ENCODE measurements around the gene BCL7A.

The BCL7A gene

DNA sequence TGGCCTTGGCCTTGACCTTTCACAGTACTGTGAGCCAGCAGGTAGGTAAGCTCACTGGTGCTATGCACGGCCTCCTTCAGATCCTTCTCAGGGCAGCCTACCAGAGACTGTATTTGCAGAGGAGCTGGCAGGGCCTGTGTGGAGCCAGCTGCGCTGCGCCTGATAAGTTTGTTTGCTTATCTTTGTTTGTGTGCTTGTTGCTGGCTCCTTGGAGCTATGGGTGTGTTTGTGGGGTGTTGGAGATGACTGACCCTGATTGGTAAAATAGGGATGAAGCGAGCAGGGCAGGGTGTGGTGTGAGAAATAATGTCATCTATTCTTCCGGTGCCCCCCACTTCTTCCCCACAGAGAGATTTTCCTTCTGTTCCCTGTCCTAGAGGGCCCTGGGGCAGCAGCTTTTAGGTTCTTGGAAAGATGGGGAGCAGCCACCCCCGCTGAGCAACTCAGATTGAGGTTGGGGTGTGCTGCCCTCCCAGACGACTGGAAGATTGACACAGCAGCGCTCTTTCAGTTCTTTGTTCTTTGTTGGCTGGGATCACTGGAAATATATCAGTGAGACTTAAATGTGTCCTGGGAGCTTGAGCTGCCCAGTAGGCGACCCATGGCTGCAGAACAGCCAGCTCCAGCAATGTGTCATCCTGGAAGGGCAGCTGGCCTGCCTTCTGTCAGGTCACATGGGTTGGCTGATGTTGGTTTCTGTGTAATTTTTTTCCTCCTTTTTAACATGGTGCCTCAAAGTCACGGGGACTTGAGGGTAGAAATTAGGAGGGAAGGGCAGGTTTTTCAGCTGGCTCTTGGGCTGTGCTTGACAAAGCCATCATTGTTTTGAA, 76.5 kb downstream of the BCL7A start:
- no peaks in the 10 kb centered on the region for H3K9me2 ChIP-seq (replicated peaks; ENCODE audit: low read depth, low read length)
- no peak overlapping the region for H2AFZ ChIP-seq (ENCODE audit: low read length)
- peaks cover 4% of the 10 kb centered on the region for H4K20me1 ChIP-seq (ENCODE audit: insufficient read depth, low read length, poor library complexity, severe bottlenecking)

DNA sequence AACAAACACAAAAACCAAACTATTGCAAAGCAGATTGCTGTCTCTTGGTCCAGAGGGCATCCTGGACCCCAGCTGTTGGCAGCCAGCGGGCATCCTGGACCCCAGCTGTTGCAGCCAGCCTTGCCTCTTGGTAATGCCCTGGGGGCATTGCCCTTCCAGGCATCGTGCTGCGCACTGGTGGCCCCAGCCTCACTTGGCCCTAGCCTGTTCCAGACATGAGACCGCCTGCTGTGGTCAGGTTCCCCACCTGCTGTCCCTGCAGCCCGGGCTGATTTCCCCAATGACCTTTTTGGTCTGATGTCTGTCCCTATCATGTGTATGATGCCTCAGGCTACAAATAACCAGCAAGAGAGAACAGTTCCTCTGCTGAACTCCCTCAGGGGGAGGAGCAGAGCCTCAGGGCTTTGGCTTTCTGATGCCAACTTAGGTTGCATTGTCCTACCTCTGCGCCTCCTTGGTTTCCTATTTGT, 77.6 kb downstream of the BCL7A start:
- Histone ChIP-seq H3F3A (ENCODE audit: low read depth) (peaks cover 8% of the 10 kb centered on the region; the same call in 1 of the 2 replicates), H3K4me1 (ENCODE audit: insufficient read depth, low read length, poor library complexity, severe bottlenecking) (peaks cover 25% of the 10 kb centered on the region), H3K27me3 (ENCODE audit: insufficient read depth, low read length, poor library complexity, severe bottlenecking) (no peaks in the 10 kb centered on the region), H3K36me3 (ENCODE audit: insufficient read depth, low read length) (no peaks in the 10 kb centered on the region), H3K4me2 (ENCODE audit: low read depth, low read length, poor library complexity, severe bottlenecking) (peak overlapping the region; percentile 46), H3K79me2 (ENCODE audit: insufficient read depth, low read length) (peaks cover 73% of the 10 kb centered on the region), H3K9me3 (ENCODE audit: insufficient read depth, low read depth, low read length) (no peaks in the 10 kb centered on the region), H3K9me2 (replicated peaks; ENCODE audit: low read depth, low read length) (no peaks in the 10 kb centered on the region), H3K4me3 (ENCODE audit: low read length, poor library complexity, severe bottlenecking) (peak overlapping the region; percentile 36), H3K9ac (ENCODE audit: low read depth, low read length, poor library complexity, severe bottlenecking) (peak overlapping the region; percentile 49), H2AFZ (ENCODE audit: low read length) (no peak overlapping the region), H4K20me1 (ENCODE audit: insufficient read depth, low read length, poor library complexity, severe bottlenecking) (no peaks in the 10 kb centered on the region)
- TF ChIP-seq, protein P1, sequence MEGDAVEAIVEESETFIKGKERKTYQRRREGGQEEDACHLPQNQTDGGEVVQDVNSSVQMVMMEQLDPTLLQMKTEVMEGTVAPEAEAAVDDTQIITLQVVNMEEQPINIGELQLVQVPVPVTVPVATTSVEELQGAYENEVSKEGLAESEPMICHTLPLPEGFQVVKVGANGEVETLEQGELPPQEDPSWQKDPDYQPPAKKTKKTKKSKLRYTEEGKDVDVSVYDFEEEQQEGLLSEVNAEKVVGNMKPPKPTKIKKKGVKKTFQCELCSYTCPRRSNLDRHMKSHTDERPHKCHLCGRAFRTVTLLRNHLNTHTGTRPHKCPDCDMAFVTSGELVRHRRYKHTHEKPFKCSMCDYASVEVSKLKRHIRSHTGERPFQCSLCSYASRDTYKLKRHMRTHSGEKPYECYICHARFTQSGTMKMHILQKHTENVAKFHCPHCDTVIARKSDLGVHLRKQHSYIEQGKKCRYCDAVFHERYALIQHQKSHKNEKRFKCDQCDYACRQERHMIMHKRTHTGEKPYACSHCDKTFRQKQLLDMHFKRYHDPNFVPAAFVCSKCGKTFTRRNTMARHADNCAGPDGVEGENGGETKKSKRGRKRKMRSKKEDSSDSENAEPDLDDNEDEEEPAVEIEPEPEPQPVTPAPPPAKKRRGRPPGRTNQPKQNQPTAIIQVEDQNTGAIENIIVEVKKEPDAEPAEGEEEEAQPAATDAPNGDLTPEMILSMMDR (conservative IDR thresholded peaks at IDR 0.05; ENCODE audit: low read length), result no peak
- no peak for TF ChIP-seq EZH2phosphoT487 (IDR thresholded peaks at IDR 0.05; ENCODE audit: borderline replicate concordance)

More for the DNA sequence above, 76.5 kb downstream of the BCL7A start:
- no peaks in the 10 kb centered on the region for H3K27me3 ChIP-seq (ENCODE audit: insufficient read depth, low read length, poor library complexity, severe bottlenecking)
- TF ChIP-seq EZH2phosphoT487 (IDR thresholded peaks at IDR 0.05; ENCODE audit: borderline replicate concordance), result no peak
- TF ChIP-seq, protein P1 (conservative IDR thresholded peaks at IDR 0.05; ENCODE audit: low read length), result no peak
- H3F3A ChIP-seq (ENCODE audit: low read depth), result peaks cover 8% of the 10 kb centered on the region; the same call in 1 of the 2 replicates
- H3K9me3 ChIP-seq (ENCODE audit: insufficient read depth, low read depth, low read length), result no peaks in the 10 kb centered on the region
- H3K4me3 ChIP-seq (ENCODE audit: low read length, poor library complexity, severe bottlenecking), result no peak overlapping the region
- H3K4me1 ChIP-seq (ENCODE audit: insufficient read depth, low read length, poor library complexity, severe bottlenecking), result peaks cover 25% of the 10 kb centered on the region
- H3K9ac ChIP-seq (ENCODE audit: low read depth, low read length, poor library complexity, severe bottlenecking), result no peak overlapping the region
- no peaks in the 10 kb centered on the region for H3K36me3 ChIP-seq (ENCODE audit: insufficient read depth, low read length)
- H3K79me2 ChIP-seq (ENCODE audit: insufficient read depth, low read length), result peaks cover 77% of the 10 kb centered on the region
- no peak overlapping the region for H3K4me2 ChIP-seq (ENCODE audit: low read depth, low read length, poor library complexity, severe bottlenecking)

DNA sequence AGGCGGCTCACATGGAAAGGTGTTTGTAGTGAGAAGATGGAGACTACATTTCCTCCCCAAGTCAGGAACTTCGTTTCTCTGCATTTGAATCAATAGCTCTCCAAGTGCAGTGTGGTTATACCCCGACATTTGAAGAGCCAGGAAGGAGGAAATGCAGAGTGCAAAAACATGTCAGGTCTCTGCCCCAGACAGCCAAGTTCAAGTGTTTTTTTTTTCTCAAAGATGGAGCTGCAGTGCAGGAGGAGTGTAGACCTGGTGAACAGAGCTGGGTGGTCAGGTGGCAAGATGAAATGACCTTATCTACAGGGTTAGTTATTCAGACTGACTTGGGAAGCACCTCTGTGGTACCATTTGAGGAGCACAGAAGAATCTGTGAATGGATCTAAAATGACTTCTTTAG, 78.2 kb downstream of the BCL7A start:
- H3K79me2 ChIP-seq (ENCODE audit: insufficient read depth, low read length), result peaks cover 70% of the 10 kb centered on the region

More for the DNA sequence above, 78.2 kb downstream of the BCL7A start:
- no peaks in the 10 kb centered on the region for H3K27me3 ChIP-seq (ENCODE audit: insufficient read depth, low read length, poor library complexity, severe bottlenecking)
- peaks cover 5% of the 10 kb centered on the region; the same call in 1 of the 2 replicates for H3F3A ChIP-seq (ENCODE audit: low read depth)
- H3K9me3 ChIP-seq (ENCODE audit: insufficient read depth, low read depth, low read length), result no peaks in the 10 kb centered on the region
- no peaks in the 10 kb centered on the region for H3K9me2 ChIP-seq (replicated peaks; ENCODE audit: low read depth, low read length)
- no peaks in the 10 kb centered on the region for H4K20me1 ChIP-seq (ENCODE audit: insufficient read depth, low read length, poor library complexity, severe bottlenecking)
- TF ChIP-seq, protein P1 (conservative IDR thresholded peaks at IDR 0.05; ENCODE audit: low read length), result no peak
- TF ChIP-seq EZH2phosphoT487 (IDR thresholded peaks at IDR 0.05; ENCODE audit: borderline replicate concordance), result no peak
- no peaks in the 10 kb centered on the region for H3K36me3 ChIP-seq (ENCODE audit: insufficient read depth, low read length)
- H3K9ac ChIP-seq (ENCODE audit: low read depth, low read length, poor library complexity, severe bottlenecking), result peak overlapping the region; percentile 49
- peak overlapping the region; percentile 36 for H3K4me3 ChIP-seq (ENCODE audit: low read length, poor library complexity, severe bottlenecking)
- peak overlapping the region; percentile 46 for H3K4me2 ChIP-seq (ENCODE audit: low read depth, low read length, poor library complexity, severe bottlenecking)
- H3K4me1 ChIP-seq (ENCODE audit: insufficient read depth, low read length, poor library complexity, severe bottlenecking), result peaks cover 25% of the 10 kb centered on the region
- 0 out of 2 replicates have a peak overlapping the region, but pooled peaks have one; percentile 20 for H2AFZ ChIP-seq (ENCODE audit: low read length)
